B cell (primary cell): Measurements from ENCODE around the gene PRSS33. TPM values are rescaled to one million over a fixed set of nuclear protein-coding genes. Genes with fewer than 3 reads are reported as not detected.

Experiments
- ATAC-seq: fragments of 200-7000 bp; cut with Tn5 transposase; one replicate; pipeline ENCODE4 v1.10.0; 2021; ENCODE audit warnings: low read depth, mild to moderate bottlenecking, moderate number of reproducible peaks, moderate library complexity
- CTCF ChIA-PET: fragments of 350-600 bp; sonication (Branson Sonifier 250); formaldehyde crosslinking; loops from one replicate; lab custom pipeline; 2021; ENCODE audit warnings: antibody characterized with exemption, inconsistent platforms; lab: Charles Lee
- POLR2A ChIA-PET: fragments of 350-600 bp; sonication (Branson Sonifier 250); formaldehyde crosslinking; loops from one replicate; lab custom pipeline; 2021; ENCODE audit warnings: antibody characterized with exemption; lab: Charles Lee
- DNase-seq: peaks from one replicate; pipeline ENCODE4 v3.0.0; 2013
- H2AFZ ChIP-seq: 2 replicates; pipeline ENCODE4 v1.6.1; 2012; ENCODE audit warnings: mild to moderate bottlenecking, low read depth, low read length; ENCODE audit not compliant: insufficient read depth, poor library complexity, severe bottlenecking
- H3K27ac ChIP-seq, 2 donors: 1 replicate in 1 of 2; 2 replicates in 1 of 2; pipeline ENCODE4 v1.5.1; 2012 to 2013; ENCODE audit warnings: low read length in 2 of 2, mild to moderate bottlenecking in 2 of 2, moderate library complexity in 1 of 2
- H3K27me3 ChIP-seq, 4 experiments: fragments of 200-600 bp in 1 of 4; sonication (generic) in 1 of 4; replicated peaks in 1 of 4; 1 replicate in 2 of 4; 2 replicates in 2 of 4; pipeline versions ENCODE4 v1.6.1 to v1.7.0; 2013 to 2016; ENCODE audit warnings: low read length in 3 of 4, mild to moderate bottlenecking in 2 of 4, mixed read lengths in 1 of 4, moderate library complexity in 1 of 4; ENCODE audit not compliant: insufficient read depth in 4 of 4, control insufficient read depth in 3 of 4; ENCODE audit errors: control extremely low read depth in 1 of 4
- H3K36me3 ChIP-seq, 2 experiments: replicated peaks in 1 of 2; 1 replicate in 1 of 2; 2 replicates in 1 of 2; pipeline versions ENCODE4 v1.6.1 to v1.7.1; 2013; ENCODE audit warnings: low read length in 1 of 2; ENCODE audit not compliant: insufficient read depth in 2 of 2, control insufficient read depth in 1 of 2; ENCODE audit errors: control extremely low read depth in 1 of 2, extremely low read depth in 1 of 2
- H3K4me1 ChIP-seq, 2 donors: fragments of 200-600 bp in 1 of 2; sonication (generic) in 1 of 2; 1 replicate in 1 of 2; 2 replicates in 1 of 2; pipeline versions ENCODE4 v1.5.1 to v1.6.1; 2013 to 2017; ENCODE audit warnings: low read length in 2 of 2; ENCODE audit not compliant: control insufficient read depth in 2 of 2, insufficient read depth in 2 of 2
- H3K4me2 ChIP-seq: replicated peaks from 2 replicates; pipeline ENCODE3; 2012; ENCODE audit warnings: mild to moderate bottlenecking, low read depth, low read length; ENCODE audit not compliant: poor library complexity, severe bottlenecking
- H3K4me3 ChIP-seq, 5 experiments: fragments of 200-600 bp in 1 of 5; sonication (generic) in 1 of 5; 1 replicate in 3 of 5; 2 replicates in 2 of 5; pipeline versions ENCODE4 v1.5.1 to v1.7.0; 2011 to 2016; ENCODE audit warnings: low read length in 4 of 5, mild to moderate bottlenecking in 4 of 5, low read depth in 2 of 5, control low read depth in 1 of 5, moderate library complexity in 1 of 5; ENCODE audit not compliant: insufficient read depth in 1 of 5; ENCODE audit errors: control extremely low read depth in 1 of 5, extremely low read depth in 1 of 5
- H3K79me2 ChIP-seq: fragments of 200-600 bp; sonication (generic); one replicate; pipeline ENCODE4 v1.6.0; 2016; ENCODE audit warnings: low read length; ENCODE audit not compliant: control insufficient read depth, insufficient read depth
- H3K9ac ChIP-seq: fragments of 200-600 bp; sonication (generic); 2 replicates; pipeline ENCODE4 v1.6.1; 2017; ENCODE audit warnings: mild to moderate bottlenecking, low read length, moderate library complexity
- H3K9me3 ChIP-seq, 3 donors: one replicate each; pipeline versions ENCODE4 v1.6.1 to v1.7.1; 2013; ENCODE audit warnings: low read length in 2 of 3; ENCODE audit not compliant: control insufficient read depth in 2 of 3, insufficient read depth in 1 of 3; ENCODE audit errors: control extremely low read depth in 1 of 3
- H4K20me1 ChIP-seq: 2 replicates; pipeline ENCODE4 v1.6.0; 2012; ENCODE audit warnings: mild to moderate bottlenecking, low read length; ENCODE audit not compliant: insufficient read depth, control insufficient read depth, poor library complexity, severe bottlenecking
- H3K27ac Mint-ChIP-seq: one replicate; pipeline ENCODE4 v1.8.0; 2021; ENCODE audit warnings: mixed read lengths
- H3K27me3 Mint-ChIP-seq: one replicate; pipeline ENCODE4 v1.8.0; 2021; ENCODE audit warnings: mixed read lengths
- H3K4me1 Mint-ChIP-seq: one replicate; pipeline ENCODE4 v1.8.0; 2021; ENCODE audit warnings: mixed read lengths
- H3K4me3 Mint-ChIP-seq: one replicate; pipeline ENCODE4 v1.8.0; 2021; ENCODE audit warnings: mixed read lengths
- H3K9me3 Mint-ChIP-seq: one replicate; pipeline ENCODE4 v1.8.0; 2022; ENCODE audit warnings: mixed read lengths; ENCODE audit not compliant: insufficient read depth
- CTCF ChIP-seq: fragments of 200-600 bp; IDR thresholded peaks from one replicate; pipeline ENCODE4 v1.8.0; 2022; ENCODE audit warnings: antibody characterized with exemption, mild to moderate bottlenecking
- EZH2 ChIP-seq: IDR thresholded peaks from 2 replicates; pipeline ENCODE4 v1.6.1; 2012; ENCODE audit warnings: borderline replicate concordance, low read depth, mild to moderate bottlenecking, moderate library complexity, low read length; ENCODE audit not compliant: insufficient read depth, poor library complexity, severe bottlenecking
- WGBS: methylation state at CpG from one replicate; pipeline ENCODE4 v1.1.5; 2013; ENCODE audit warnings: missing lambda C conversion rate; ENCODE audit not compliant: insufficient coverage; 5-methylcytosine and 5-hydroxymethylcytosine counted together
- intact Hi-C: fragments of 100-400 bp; cut with micrococcal nuclease; formaldehyde crosslinking; loops from one replicate; pipeline ENCODE4 v1.10.0; 2022
- polyA plus RNA-seq: library from polyadenylated mRNA; depleted of rRNA; stranded (reverse); fragments of >200 nt; gene quantifications from 2 replicates; pipeline ENCODE4 v1.2.3, GENCODE V29; 2012
- total RNA-seq, 2 donors: library from RNA; stranded (reverse); fragments of 120-200 nt in 1 of 2; gene quantifications; 1 replicate in 1 of 2; 2 replicates in 1 of 2; pipeline versions ENCODE4 v1.2.3 to v1.2.4, GENCODE V29; 2013 to 2022

Gene PRSS33
- total and polyA plus RNA-seq, 2 donors (not counting 1 experiment from before 2014, with no cell fraction given) = not detected

- Histone ChIP-seq H3K4me3 (no peak overlapping the region), H3K4me2 (no peak overlapping the region), H3K9me3 (peaks cover 0 to 6% (median 0%) of the 10 kb centered on the region in 3 donors), H4K20me1 (peaks cover 88% of the 10 kb centered on the region), H3K27me3 (no peaks in the 10 kb centered on the region), H3K79me2 (peaks cover 45% of the 10 kb centered on the region), H3K27ac (no peak overlapping the region), H3K9ac (no peak overlapping the region), H3K4me1 (no peaks in the 10 kb centered on the region), H3K36me3 (peaks cover 7 to 100% of the 10 kb centered on the region in 2 experiments), H2AFZ (no peak overlapping the region)
- Mint-ChIP-seq H3K27ac (no peak overlapping the region), H3K4me1 (peaks cover 2% of the 10 kb centered on the region), H3K4me3 (no peak overlapping the region), H3K9me3 (no peaks in the 10 kb centered on the region), H3K27me3 (no peaks in the 10 kb centered on the region)
- TF ChIP-seq CTCF = no peak
- TF ChIP-seq EZH2 = no peak
- POLR2A ChIA-PET = interaction anchor here (0.6 kb wide), 1 partner anchor 146 kb away, joined by 3 read pairs; no protein-coding TSS in a partner anchor
- CTCF ChIA-PET = interaction anchor here (1.6 kb wide), 1 partner anchor 105 kb away, joined by 3 read pairs; no protein-coding TSS in a partner anchor
- DNase-seq (no peak), ATAC-seq (no peak)
- 98% methylated on average over 6 of the region's 6 CpGs for WGBS
- intact Hi-C loops = no loop called here
Measured at GRCh38 chr16:2763173-2763572, 24.2 kb downstream of the PRSS33 start.

- no peak overlapping the region for H3K4me3 Mint-ChIP-seq
- ATAC-seq = no peak
- H3K27ac Mint-ChIP-seq = no peak overlapping the region
- H3K79me2 ChIP-seq = peaks cover 45% of the 10 kb centered on the region
- ChIA-PET CTCF (interaction anchor here (1.6 kb wide), 1 partner anchor 105 kb away, joined by 3 read pairs; no protein-coding TSS in a partner anchor), POLR2A (interaction anchor here (0.6 kb wide), 1 partner anchor 147 kb away, joined by 3 read pairs; no protein-coding TSS in a partner anchor)
- TF ChIP-seq CTCF (no peak), EZH2 (no peak)
- no peak overlapping the region for H3K4me3 ChIP-seq
- WGBS = 99% methylated on average over 13 of the region's 13 CpGs
- H3K4me2 ChIP-seq = no peak overlapping the region
- intact Hi-C loops = no loop called here
- peaks cover 7 to 100% of the 10 kb centered on the region in 2 experiments for H3K36me3 ChIP-seq
- no peak overlapping the region for H3K27ac ChIP-seq
- DNase-seq = no peak
- no peak overlapping the region for H3K9ac ChIP-seq
- H3K9me3 Mint-ChIP-seq = no peaks in the 10 kb centered on the region
- H4K20me1 ChIP-seq = peaks cover 88% of the 10 kb centered on the region
- no peaks in the 10 kb centered on the region for H3K27me3 Mint-ChIP-seq
- H3K9me3 ChIP-seq = peaks cover 0 to 6% (median 0%) of the 10 kb centered on the region in 3 donors
- no peak overlapping the region for H2AFZ ChIP-seq
- peaks cover 2% of the 10 kb centered on the region for H3K4me1 Mint-ChIP-seq
- no peaks in the 10 kb centered on the region for H3K27me3 ChIP-seq
- no peaks in the 10 kb centered on the region for H3K4me1 ChIP-seq
Measured at GRCh38 chr16:2762711-2763110, 24.6 kb downstream of the PRSS33 start.
